ENCODE data around the gene CCNY.
"Not testable (repeated sequence)": the region's sequence is repeated elsewhere in the genome, so short reads cannot be mapped to it uniquely, and the experiment has no call there.

Gene CCNY

GRCh38 chr10:35493196-35494118 is 157.1 kb downstream of the CCNY start:
- no peak for DNase-seq

GRCh38 chr10:35495521-35496119 is 159.3 kb downstream of the CCNY start:
- DNase-seq = no peak

- no peak for DNase-seq
These were observed 161.6 kb downstream of the CCNY start for GRCh38 chr10:35497909-35498308.

GRCh38 chr10:35498693-35499092 is 162.4 kb downstream of the CCNY start:
- no peak for DNase-seq

GRCh38 chr10:35501923-35502322 is 165.6 kb downstream of the CCNY start:
- no peak for DNase-seq

- no peak for DNase-seq
These were observed 166.4 kb downstream of the CCNY start for GRCh38 chr10:35502692-35503091.

- DNase-seq = no peak
These were observed 167.3 kb downstream of the CCNY start for GRCh38 chr10:35503578-35503977.

GRCh38 chr10:35504132-35504531 is 167.8 kb downstream of the CCNY start:
- DNase-seq = no peak

GRCh38 chr10:35505241-35505873 is 169.0 kb downstream of the CCNY start:
- no peak for DNase-seq

GRCh38 chr10:35506741-35507140 is 170.4 kb downstream of the CCNY start:
- DNase-seq = no peak

GRCh38 chr10:35507519-35508109 is 171.3 kb downstream of the CCNY start:
- no peak for DNase-seq

GRCh38 chr10:35508647-35509046 is 172.3 kb downstream of the CCNY start:
- DNase-seq = no peak

GRCh38 chr10:35510891-35511290 is 174.6 kb downstream of the CCNY start:
- DNase-seq = no peak

- DNase-seq = no peak
These were observed 175.3 kb downstream of the CCNY start for GRCh38 chr10:35511647-35512046.

- DNase-seq = no peak
These were observed 179.9 kb downstream of the CCNY start for GRCh38 chr10:35516102-35516670.

GRCh38 chr10:35517431-35518181 is 181.3 kb downstream of the CCNY start:
- DNase-seq = no peak

- DNase-seq = not testable (repeated sequence)
These were observed 181.9 kb downstream of the CCNY start for GRCh38 chr10:35518187-35518586.

GRCh38 chr10:35520996-35521395 is 184.7 kb downstream of the CCNY start:
- DNase-seq = no peak

GRCh38 chr10:35523670-35524225 is 187.4 kb downstream of the CCNY start:
- DNase-seq = no peak

GRCh38 chr10:35526746-35527145 is 190.4 kb downstream of the CCNY start:
- DNase-seq = no peak

- DNase-seq = no peak
These were observed 195.8 kb downstream of the CCNY start for GRCh38 chr10:35532141-35532540.

GRCh38 chr10:35533565-35533964 is 197.3 kb downstream of the CCNY start:
- DNase-seq = no peak
